B cell (primary cell): ENCODE data around the gene FOXL2NB. TPM values are rescaled to one million over a fixed set of nuclear protein-coding genes. Genes with fewer than 3 reads are reported as not detected.
A peak's percentile ranks its signal among the peaks of the same experiment; 100 is the strongest.

ENCODE experiments used
- ATAC-seq: fragments of 200-7000 bp; cut with Tn5 transposase; one replicate; pipeline ENCODE4 v1.10.0; 2021; ENCODE audit warnings: low read depth, mild to moderate bottlenecking, moderate number of reproducible peaks, moderate library complexity
- CTCF ChIA-PET: fragments of 350-600 bp; sonication (Branson Sonifier 250); formaldehyde crosslinking; loops from one replicate; lab custom pipeline; 2021; ENCODE audit warnings: antibody characterized with exemption, inconsistent platforms; lab: Charles Lee
- POLR2A ChIA-PET: fragments of 350-600 bp; sonication (Branson Sonifier 250); formaldehyde crosslinking; loops from one replicate; lab custom pipeline; 2021; ENCODE audit warnings: antibody characterized with exemption; lab: Charles Lee
- DNase-seq: peaks from one replicate; pipeline ENCODE4 v3.0.0; 2013
- H2AFZ ChIP-seq: 2 replicates; pipeline ENCODE4 v1.6.1; 2012; ENCODE audit warnings: mild to moderate bottlenecking, low read depth, low read length; ENCODE audit not compliant: insufficient read depth, poor library complexity, severe bottlenecking
- H3K27ac ChIP-seq, 2 donors: 1 replicate in 1 of 2; 2 replicates in 1 of 2; pipeline ENCODE4 v1.5.1; 2012 to 2013; ENCODE audit warnings: low read length in 2 of 2, mild to moderate bottlenecking in 2 of 2, moderate library complexity in 1 of 2
- H3K27me3 ChIP-seq, 4 experiments: fragments of 200-600 bp in 1 of 4; sonication (generic) in 1 of 4; replicated peaks in 1 of 4; 1 replicate in 2 of 4; 2 replicates in 2 of 4; pipeline versions ENCODE4 v1.6.1 to v1.7.0; 2013 to 2016; ENCODE audit warnings: low read length in 3 of 4, mild to moderate bottlenecking in 2 of 4, mixed read lengths in 1 of 4, moderate library complexity in 1 of 4; ENCODE audit not compliant: insufficient read depth in 4 of 4, control insufficient read depth in 3 of 4; ENCODE audit errors: control extremely low read depth in 1 of 4
- H3K36me3 ChIP-seq, 2 experiments: replicated peaks in 1 of 2; 1 replicate in 1 of 2; 2 replicates in 1 of 2; pipeline versions ENCODE4 v1.6.1 to v1.7.1; 2013; ENCODE audit warnings: low read length in 1 of 2; ENCODE audit not compliant: insufficient read depth in 2 of 2, control insufficient read depth in 1 of 2; ENCODE audit errors: control extremely low read depth in 1 of 2, extremely low read depth in 1 of 2
- H3K4me1 ChIP-seq, 2 donors: fragments of 200-600 bp in 1 of 2; sonication (generic) in 1 of 2; 1 replicate in 1 of 2; 2 replicates in 1 of 2; pipeline versions ENCODE4 v1.5.1 to v1.6.1; 2013 to 2017; ENCODE audit warnings: low read length in 2 of 2; ENCODE audit not compliant: control insufficient read depth in 2 of 2, insufficient read depth in 2 of 2
- H3K4me2 ChIP-seq: replicated peaks from 2 replicates; pipeline ENCODE3; 2012; ENCODE audit warnings: mild to moderate bottlenecking, low read depth, low read length; ENCODE audit not compliant: poor library complexity, severe bottlenecking
- H3K4me3 ChIP-seq, 5 experiments: fragments of 200-600 bp in 1 of 5; sonication (generic) in 1 of 5; 1 replicate in 3 of 5; 2 replicates in 2 of 5; pipeline versions ENCODE4 v1.5.1 to v1.7.0; 2011 to 2016; ENCODE audit warnings: low read length in 4 of 5, mild to moderate bottlenecking in 4 of 5, low read depth in 2 of 5, control low read depth in 1 of 5, moderate library complexity in 1 of 5; ENCODE audit not compliant: insufficient read depth in 1 of 5; ENCODE audit errors: control extremely low read depth in 1 of 5, extremely low read depth in 1 of 5
- H3K79me2 ChIP-seq: fragments of 200-600 bp; sonication (generic); one replicate; pipeline ENCODE4 v1.6.0; 2016; ENCODE audit warnings: low read length; ENCODE audit not compliant: control insufficient read depth, insufficient read depth
- H3K9ac ChIP-seq: fragments of 200-600 bp; sonication (generic); 2 replicates; pipeline ENCODE4 v1.6.1; 2017; ENCODE audit warnings: mild to moderate bottlenecking, low read length, moderate library complexity
- H3K9me3 ChIP-seq, 3 donors: one replicate each; pipeline versions ENCODE4 v1.6.1 to v1.7.1; 2013; ENCODE audit warnings: low read length in 2 of 3; ENCODE audit not compliant: control insufficient read depth in 2 of 3, insufficient read depth in 1 of 3; ENCODE audit errors: control extremely low read depth in 1 of 3
- H4K20me1 ChIP-seq: 2 replicates; pipeline ENCODE4 v1.6.0; 2012; ENCODE audit warnings: mild to moderate bottlenecking, low read length; ENCODE audit not compliant: insufficient read depth, control insufficient read depth, poor library complexity, severe bottlenecking
- H3K27ac Mint-ChIP-seq: one replicate; pipeline ENCODE4 v1.8.0; 2021; ENCODE audit warnings: mixed read lengths
- H3K27me3 Mint-ChIP-seq: one replicate; pipeline ENCODE4 v1.8.0; 2021; ENCODE audit warnings: mixed read lengths
- H3K4me1 Mint-ChIP-seq: one replicate; pipeline ENCODE4 v1.8.0; 2021; ENCODE audit warnings: mixed read lengths
- H3K4me3 Mint-ChIP-seq: one replicate; pipeline ENCODE4 v1.8.0; 2021; ENCODE audit warnings: mixed read lengths
- H3K9me3 Mint-ChIP-seq: one replicate; pipeline ENCODE4 v1.8.0; 2022; ENCODE audit warnings: mixed read lengths; ENCODE audit not compliant: insufficient read depth
- EZH2 ChIP-seq: IDR thresholded peaks from 2 replicates; pipeline ENCODE4 v1.6.1; 2012; ENCODE audit warnings: borderline replicate concordance, low read depth, mild to moderate bottlenecking, moderate library complexity, low read length; ENCODE audit not compliant: insufficient read depth, poor library complexity, severe bottlenecking
- WGBS: methylation state at CpG from one replicate; pipeline ENCODE4 v1.1.5; 2013; ENCODE audit warnings: missing lambda C conversion rate; ENCODE audit not compliant: insufficient coverage; 5-methylcytosine and 5-hydroxymethylcytosine counted together
- intact Hi-C: fragments of 100-400 bp; cut with micrococcal nuclease; formaldehyde crosslinking; loops from one replicate; pipeline ENCODE4 v1.10.0; 2022
- polyA plus RNA-seq: library from polyadenylated mRNA; depleted of rRNA; stranded (reverse); fragments of >200 nt; gene quantifications from 2 replicates; pipeline ENCODE4 v1.2.3, GENCODE V29; 2012
- total RNA-seq, 2 donors: library from RNA; stranded (reverse); fragments of 120-200 nt in 1 of 2; gene quantifications; 1 replicate in 1 of 2; 2 replicates in 1 of 2; pipeline versions ENCODE4 v1.2.3 to v1.2.4, GENCODE V29; 2013 to 2022
- TF ChIP-seq, protein P1 (sequence below): fragments of 200-600 bp; IDR thresholded peaks from one replicate; pipeline ENCODE4 v1.8.0; 2022; ENCODE audit warnings: antibody characterized with exemption, mild to moderate bottlenecking

The FOXL2NB gene
- total and polyA plus RNA-seq, 2 donors (not counting 1 experiment from before 2014, with no cell fraction given), result not detected

- H3K27me3 Mint-ChIP-seq, result peaks cover 29% of the 10 kb centered on the region
- Histone ChIP-seq H2AFZ (peak overlapping the region; percentile 27), H3K4me2 (no peak overlapping the region), H3K27ac (no peak overlapping the region), H3K4me1 (peaks cover 0 to 3% of the 10 kb centered on the region in 2 donors), H3K4me3 (no peak overlapping the region), H3K9me3 (no peaks in the 10 kb centered on the region), H3K36me3 (no peaks in the 10 kb centered on the region), H3K9ac (no peak overlapping the region), H3K79me2 (no peaks in the 10 kb centered on the region), H4K20me1 (no peaks in the 10 kb centered on the region), H3K27me3 (peaks cover 0 to 20% (median 6%) of the 10 kb centered on the region in 4 experiments)
- no peak overlapping the region for H3K27ac Mint-ChIP-seq
- 11% methylated on average over 4 of the region's 6 CpGs for WGBS
- intact Hi-C loops, result loop anchor here (1.0 to 2.0 kb wide), 2 partner anchors 445 to 506 kb away; no protein-coding TSS in a partner anchor
- POLR2A ChIA-PET, result no interaction called here
- peak; percentile 88 for ATAC-seq
- peak; percentile 84 for DNase-seq
- TF ChIP-seq, protein P1, sequence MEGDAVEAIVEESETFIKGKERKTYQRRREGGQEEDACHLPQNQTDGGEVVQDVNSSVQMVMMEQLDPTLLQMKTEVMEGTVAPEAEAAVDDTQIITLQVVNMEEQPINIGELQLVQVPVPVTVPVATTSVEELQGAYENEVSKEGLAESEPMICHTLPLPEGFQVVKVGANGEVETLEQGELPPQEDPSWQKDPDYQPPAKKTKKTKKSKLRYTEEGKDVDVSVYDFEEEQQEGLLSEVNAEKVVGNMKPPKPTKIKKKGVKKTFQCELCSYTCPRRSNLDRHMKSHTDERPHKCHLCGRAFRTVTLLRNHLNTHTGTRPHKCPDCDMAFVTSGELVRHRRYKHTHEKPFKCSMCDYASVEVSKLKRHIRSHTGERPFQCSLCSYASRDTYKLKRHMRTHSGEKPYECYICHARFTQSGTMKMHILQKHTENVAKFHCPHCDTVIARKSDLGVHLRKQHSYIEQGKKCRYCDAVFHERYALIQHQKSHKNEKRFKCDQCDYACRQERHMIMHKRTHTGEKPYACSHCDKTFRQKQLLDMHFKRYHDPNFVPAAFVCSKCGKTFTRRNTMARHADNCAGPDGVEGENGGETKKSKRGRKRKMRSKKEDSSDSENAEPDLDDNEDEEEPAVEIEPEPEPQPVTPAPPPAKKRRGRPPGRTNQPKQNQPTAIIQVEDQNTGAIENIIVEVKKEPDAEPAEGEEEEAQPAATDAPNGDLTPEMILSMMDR, result peak; percentile 86
- TF ChIP-seq EZH2, result no peak
- CTCF ChIA-PET, result interaction anchor here (0.7 to 16.4 kb wide), 28 partner anchors 8 to 855 kb away, joined by 3 to 461 read pairs (median 4); partner anchors contain the start of gene CEP70
- H3K4me1 Mint-ChIP-seq, result no peaks in the 10 kb centered on the region
- no peaks in the 10 kb centered on the region for H3K9me3 Mint-ChIP-seq
- no peak overlapping the region for H3K4me3 Mint-ChIP-seq
These were observed 23.5 kb upstream of the FOXL2NB start for GRCh38 chr3:138923531-138923994.

GRCh38 chr3:138928727-138929372, 18.2 kb upstream of the FOXL2NB start:
- H4K20me1 ChIP-seq, result no peaks in the 10 kb centered on the region
- no peaks in the 10 kb centered on the region for H3K9me3 Mint-ChIP-seq
- no peak for ATAC-seq
- no peaks in the 10 kb centered on the region for H3K36me3 ChIP-seq
- intact Hi-C loops, result no loop called here
- no peak overlapping the region for H3K4me3 ChIP-seq
- no peaks in the 10 kb centered on the region for H3K4me1 ChIP-seq
- H3K27ac ChIP-seq, result no peak overlapping the region
- no peak overlapping the region for H3K4me2 ChIP-seq
- H3K27me3 ChIP-seq, result peaks cover 0 to 25% (median 5%) of the 10 kb centered on the region in 4 experiments
- H3K4me3 Mint-ChIP-seq, result no peak overlapping the region
- H3K9ac ChIP-seq, result no peak overlapping the region
- H3K9me3 ChIP-seq, result no peaks in the 10 kb centered on the region
- no peak for DNase-seq
- H3K4me1 Mint-ChIP-seq, result no peaks in the 10 kb centered on the region
- ChIA-PET POLR2A (no interaction called here), CTCF (interaction anchor here (13.9 kb wide), 1 partner anchor 15 kb away, joined by 157 read pairs; no protein-coding TSS in a partner anchor)
- WGBS, result 96% methylated on average over 39 of the region's 42 CpGs
- peaks cover 36% of the 10 kb centered on the region for H3K27me3 Mint-ChIP-seq
- no peak overlapping the region for H2AFZ ChIP-seq
- no peaks in the 10 kb centered on the region for H3K79me2 ChIP-seq
- TF ChIP-seq, protein P1, result no peak
- TF ChIP-seq EZH2, result no peak
- no peak overlapping the region for H3K27ac Mint-ChIP-seq
